HG03378 (cell line): ENCODE results near the gene CRYZ.
"Not testable (repeated sequence)": the region's sequence is repeated elsewhere in the genome, so short reads cannot be mapped to it uniquely, and the experiment has no call there.

Experiments
- ATAC-seq: cut with Tn5 transposase; IDR thresholded peaks from one replicate; pipeline ENCODE4 v1.9.1; 2021; ENCODE audit warnings: mild to moderate bottlenecking, moderate library complexity; ENCODE audit not compliant: unreplicated experiment

CRYZ gene

GRCh38 chr1:74732960-74733603, at the start of gene CRYZ, which contains the start of gene TYW3:
Gene CRYZ, minus strand, starts transcription at chr1:74733050. Its CDS starts 8,229 bp downstream, at chr1:74724821.
Gene TYW3, plus strand, starts transcription at chr1:74733152. Its CDS starts 93 bp downstream, at chr1:74733245.
- peak; percentile 75 for ATAC-seq

GRCh38 chr1:74780594-74780993, 47.7 kb upstream of the CRYZ start:
- ATAC-seq: no peak

- ATAC-seq: no peak
Measured at GRCh38 chr1:74779750-74780149, 46.9 kb upstream of the CRYZ start.

- ATAC-seq: no peak
Measured at GRCh38 chr1:74777525-74777924, 44.7 kb upstream of the CRYZ start.

- no peak for ATAC-seq
Measured at GRCh38 chr1:74775735-74776134, 42.9 kb upstream of the CRYZ start.

- no peak for ATAC-seq
Measured at GRCh38 chr1:74773582-74773981, 40.7 kb upstream of the CRYZ start.

- ATAC-seq: no peak
Measured at GRCh38 chr1:74772945-74773344, 40.1 kb upstream of the CRYZ start.

- peak; percentile 82 for ATAC-seq
Measured at GRCh38 chr1:74771913-74772515, 39.2 kb upstream of the CRYZ start.

- ATAC-seq: peak; percentile 36
Measured at GRCh38 chr1:74767490-74767889, 34.6 kb upstream of the CRYZ start.

- ATAC-seq: no peak
Measured at GRCh38 chr1:74766579-74766978, 33.7 kb upstream of the CRYZ start.

- ATAC-seq: no peak
Measured at GRCh38 chr1:74763807-74764206, 31.0 kb upstream of the CRYZ start.

GRCh38 chr1:74756650-74757049, 23.8 kb upstream of the CRYZ start:
- ATAC-seq: not testable (repeated sequence)

GRCh38 chr1:74755475-74755874, 22.6 kb upstream of the CRYZ start:
- ATAC-seq: no peak

- no peak for ATAC-seq
Measured at GRCh38 chr1:74753104-74753503, 20.3 kb upstream of the CRYZ start.

GRCh38 chr1:74748960-74749359, 16.1 kb upstream of the CRYZ start:
- peak; percentile 42 for ATAC-seq

GRCh38 chr1:74745247-74745646, 12.4 kb upstream of the CRYZ start:
- ATAC-seq: not testable (repeated sequence)

GRCh38 chr1:74740307-74740980, 7.6 kb upstream of the CRYZ start:
- ATAC-seq: not testable (repeated sequence)

- no peak for ATAC-seq
Measured at GRCh38 chr1:74737333-74737732, 4.5 kb upstream of the CRYZ start.

- peak; percentile 55 for ATAC-seq
Measured at GRCh38 chr1:74733604-74734484, 994 bp upstream of the CRYZ start.

GRCh38 chr1:74732071-74732946, 541 bp downstream of the CRYZ start:
- peak; percentile 9 for ATAC-seq
